ENCODE measurements around the gene TRIM31. TPM values are rescaled to one million over a fixed set of nuclear protein-coding genes. Genes with fewer than 3 reads are reported as not detected.

The TRIM31 gene
- total and polyA plus RNA-seq, 10 of the 15 experiments (the other 5 are each of a cell fraction or from before 2014, with no cell fraction given): 0.09 to 20.5 (median 0.31) TPM; not detected in 3

DNA sequence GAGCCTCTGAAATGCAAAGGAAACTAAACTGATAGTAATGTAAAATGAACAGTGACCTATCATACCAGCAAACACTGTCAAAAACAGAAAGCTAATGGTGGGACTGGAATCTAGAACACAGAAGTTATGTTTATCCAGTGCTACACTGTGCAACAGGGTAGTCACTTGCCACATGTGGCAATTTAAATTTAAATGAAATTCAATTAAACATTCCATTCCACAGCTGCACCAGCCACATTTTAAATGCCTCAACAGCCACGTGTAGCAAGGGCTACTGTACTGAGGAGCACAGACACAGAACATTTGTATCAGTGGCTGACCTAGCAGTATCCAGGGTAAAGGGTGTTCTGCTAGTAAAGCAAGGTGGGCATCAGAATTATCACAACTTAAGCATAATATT, 57.4 kb downstream of the TRIM31 start:
- BruUV-seq (replicated peaks): no TSS peak
- TF ChIP-seq ZNF217 (IDR thresholded peaks at IDR 0.05) (no peak), TBL1XR1 (IDR thresholded peaks at IDR 0.05; ENCODE audit: low read depth, low read length) (no peak), SKIL (IDR thresholded peaks at IDR 0.05; ENCODE audit: low read depth, poor library complexity, severe bottlenecking) (no peak), MAX (IDR thresholded peaks at IDR 0.05; ENCODE audit: low read depth, low read length) (no peak), FOXK2 (IDR thresholded peaks at IDR 0.05) (no peak), BACH1 (IDR thresholded peaks at IDR 0.05; ENCODE audit: borderline replicate concordance) (no peak), HDAC2 (IDR thresholded peaks at IDR 0.05) (no peak), ESRRA (IDR thresholded peaks at IDR 0.05; ENCODE audit: low read length) (no peak), EZH2 (IDR thresholded peaks at IDR 0.05; ENCODE audit: borderline replicate concordance, control insufficient read depth, low read depth, low read length) (no peak), NR2C2 (IDR thresholded peaks at IDR 0.05; ENCODE audit: borderline replicate concordance, control insufficient read depth, insufficient read length, low read depth) (no peak), MTA2 (IDR thresholded peaks at IDR 0.05; ENCODE audit: low read depth) (no peak), STAT3 (IDR thresholded peaks at IDR 0.05; ENCODE audit: low read depth, low read length) (no peak), BCL3 (IDR thresholded peaks at IDR 0.05; ENCODE audit: borderline replicate concordance, insufficient read depth, low read depth, low read length, poor library complexity, severe bottlenecking) (no peak)
- TF ChIP-seq, protein P1, sequence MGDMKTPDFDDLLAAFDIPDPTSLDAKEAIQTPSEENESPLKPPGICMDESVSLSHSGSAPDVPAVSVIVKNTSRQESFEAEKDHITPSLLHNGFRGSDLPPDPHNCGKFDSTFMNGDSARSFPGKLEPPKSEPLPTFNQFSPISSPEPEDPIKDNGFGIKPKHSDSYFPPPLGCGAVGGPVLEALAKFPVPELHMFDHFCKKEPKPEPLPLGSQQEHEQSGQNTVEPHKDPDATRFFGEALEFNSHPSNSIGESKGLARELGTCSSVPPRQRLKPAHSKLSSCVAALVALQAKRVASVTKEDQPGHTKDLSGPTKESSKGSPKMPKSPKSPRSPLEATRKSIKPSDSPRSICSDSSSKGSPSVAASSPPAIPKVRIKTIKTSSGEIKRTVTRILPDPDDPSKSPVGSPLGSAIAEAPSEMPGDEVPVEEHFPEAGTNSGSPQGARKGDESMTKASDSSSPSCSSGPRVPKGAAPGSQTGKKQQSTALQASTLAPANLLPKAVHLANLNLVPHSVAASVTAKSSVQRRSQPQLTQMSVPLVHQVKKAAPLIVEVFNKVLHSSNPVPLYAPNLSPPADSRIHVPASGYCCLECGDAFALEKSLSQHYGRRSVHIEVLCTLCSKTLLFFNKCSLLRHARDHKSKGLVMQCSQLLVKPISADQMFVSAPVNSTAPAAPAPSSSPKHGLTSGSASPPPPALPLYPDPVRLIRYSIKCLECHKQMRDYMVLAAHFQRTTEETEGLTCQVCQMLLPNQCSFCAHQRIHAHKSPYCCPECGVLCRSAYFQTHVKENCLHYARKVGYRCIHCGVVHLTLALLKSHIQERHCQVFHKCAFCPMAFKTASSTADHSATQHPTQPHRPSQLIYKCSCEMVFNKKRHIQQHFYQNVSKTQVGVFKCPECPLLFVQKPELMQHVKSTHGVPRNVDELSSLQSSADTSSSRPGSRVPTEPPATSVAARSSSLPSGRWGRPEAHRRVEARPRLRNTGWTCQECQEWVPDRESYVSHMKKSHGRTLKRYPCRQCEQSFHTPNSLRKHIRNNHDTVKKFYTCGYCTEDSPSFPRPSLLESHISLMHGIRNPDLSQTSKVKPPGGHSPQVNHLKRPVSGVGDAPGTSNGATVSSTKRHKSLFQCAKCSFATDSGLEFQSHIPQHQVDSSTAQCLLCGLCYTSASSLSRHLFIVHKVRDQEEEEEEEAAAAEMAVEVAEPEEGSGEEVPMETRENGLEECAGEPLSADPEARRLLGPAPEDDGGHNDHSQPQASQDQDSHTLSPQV (IDR thresholded peaks at IDR 0.05): no peak
- TF ChIP-seq, protein P2, sequence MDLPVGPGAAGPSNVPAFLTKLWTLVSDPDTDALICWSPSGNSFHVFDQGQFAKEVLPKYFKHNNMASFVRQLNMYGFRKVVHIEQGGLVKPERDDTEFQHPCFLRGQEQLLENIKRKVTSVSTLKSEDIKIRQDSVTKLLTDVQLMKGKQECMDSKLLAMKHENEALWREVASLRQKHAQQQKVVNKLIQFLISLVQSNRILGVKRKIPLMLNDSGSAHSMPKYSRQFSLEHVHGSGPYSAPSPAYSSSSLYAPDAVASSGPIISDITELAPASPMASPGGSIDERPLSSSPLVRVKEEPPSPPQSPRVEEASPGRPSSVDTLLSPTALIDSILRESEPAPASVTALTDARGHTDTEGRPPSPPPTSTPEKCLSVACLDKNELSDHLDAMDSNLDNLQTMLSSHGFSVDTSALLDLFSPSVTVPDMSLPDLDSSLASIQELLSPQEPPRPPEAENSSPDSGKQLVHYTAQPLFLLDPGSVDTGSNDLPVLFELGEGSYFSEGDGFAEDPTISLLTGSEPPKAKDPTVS (IDR thresholded peaks at IDR 0.05; ENCODE audit: low read depth, low read length): no peak

More for the DNA sequence above, 57.4 kb downstream of the TRIM31 start:
- Histone ChIP-seq H3K9ac (ENCODE audit: control insufficient read depth, insufficient read depth, low read length) (no peak overlapping the region), H3K27me3 (replicated peaks in 1 of 2; ENCODE audit: control insufficient read depth in 2 of 2, insufficient read depth in 2 of 2, low read length in 1 of 2) (no peaks in the 10 kb centered on the region), H3K79me2 (ENCODE audit: control insufficient read depth, insufficient read depth, low read length) (peaks cover 5% of the 10 kb centered on the region), H3K4me3 (no peak overlapping the region), H3K27ac (ENCODE audit: control insufficient read depth, insufficient read depth) (no peak overlapping the region), H4K20me1 (ENCODE audit: control insufficient read depth, insufficient read depth) (no peaks in the 10 kb centered on the region), H3K9me3 (replicated peaks; ENCODE audit: control insufficient read depth, insufficient read depth, low read length) (no peaks in the 10 kb centered on the region), H3K4me2 (ENCODE audit: control insufficient read depth, insufficient read depth) (no peak overlapping the region), H3K4me1 (ENCODE audit: control insufficient read depth, insufficient read depth, low read length) (peaks cover 5% of the 10 kb centered on the region; the same call in 1 of the 2 replicates), H2AFZ (ENCODE audit: control insufficient read depth, low read depth, low read length) (no peak overlapping the region), H3K36me3 (ENCODE audit: control insufficient read depth in 2 of 2, insufficient read depth in 2 of 2, low read length in 1 of 2) (no peaks in the 10 kb centered on the region; a peak in 1 of 4 replicates)
- ChIA-PET SMC1A (ENCODE audit: uncharacterized antibody, unreplicated experiment) (no interaction called here), CTCF (no interaction called here), RAD21 (ENCODE audit: unreplicated experiment) (no interaction called here), POLR2A (no interaction called here)
- WGBS (ENCODE audit: insufficient coverage, insufficient replicate concordance, low lambda C conversion rate, missing lambda C conversion rate): 56% methylated on average over 1 of the region's 1 CpG
- intact Hi-C loops (cut with micrococcal nuclease; ENCODE audit: unreplicated experiment) (no loop called here), in situ Hi-C loops (cut with MboI) (no loop called here)
- DNase-seq (ENCODE audit: low read depth, low spot score) (no peak), ATAC-seq (no peak), FAIRE-seq (no peak)

Measured in GM12878 (cell line).